Bone marrow (tissue), 2 donors: ENCODE data around the gene KCNAB3.
A peak's percentile ranks its signal among the peaks of the same experiment; 100 is the strongest.

ENCODE experiments used
- DNase-seq, 2 donors: peaks; one replicate each; lab custom pipeline; 2025; lab: John Stamatoyannopoulos, UW

The KCNAB3 gene

GRCh38 chr17:7897773-7898172, 31.9 kb downstream of the KCNAB3 start:
- DNase-seq = peak in 1 of 2 donors; percentile 41

DNA sequence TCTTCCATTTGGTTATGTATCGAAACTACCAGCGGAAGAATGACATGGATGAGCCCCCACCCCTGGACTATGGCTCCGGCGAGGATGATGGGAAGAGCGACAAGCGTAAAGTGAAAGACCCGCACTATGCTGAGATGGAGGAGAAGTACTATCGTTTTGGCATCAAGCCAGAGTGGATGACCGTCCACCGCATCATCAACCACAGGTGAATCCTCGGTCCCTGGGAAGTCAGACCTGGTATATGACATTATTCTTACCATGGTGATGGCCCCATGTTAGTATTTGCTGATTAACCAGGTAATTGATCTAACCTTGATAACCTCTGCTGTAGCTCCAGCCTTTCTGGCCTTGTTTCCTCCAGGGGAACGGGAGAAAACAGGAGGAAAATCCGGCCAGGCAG, 32.6 kb downstream of the KCNAB3 start:
- no peak for DNase-seq

DNA sequence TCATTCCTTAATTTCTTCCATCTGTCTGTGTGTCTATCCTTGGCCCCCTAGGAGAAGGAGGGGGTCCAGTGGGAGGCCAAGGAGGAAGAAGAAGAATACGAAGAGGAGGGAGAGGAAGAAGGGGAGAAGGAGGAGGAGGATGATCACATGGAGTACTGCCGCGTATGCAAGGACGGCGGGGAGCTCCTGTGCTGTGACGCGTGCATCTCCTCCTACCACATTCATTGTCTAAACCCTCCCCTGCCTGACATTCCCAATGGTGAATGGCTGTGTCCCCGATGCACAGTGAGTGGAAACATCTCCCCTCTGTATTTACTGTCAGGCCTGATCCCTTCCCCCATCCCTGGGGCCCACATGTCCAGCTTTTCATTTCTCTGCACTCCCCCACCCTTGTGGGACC, 34.8 kb downstream of the KCNAB3 start:
- DNase-seq = no peak

- DNase-seq = no peak
These were observed 35.4 kb downstream of the KCNAB3 start for GRCh38 chr17:7894226-7894625.

DNA sequence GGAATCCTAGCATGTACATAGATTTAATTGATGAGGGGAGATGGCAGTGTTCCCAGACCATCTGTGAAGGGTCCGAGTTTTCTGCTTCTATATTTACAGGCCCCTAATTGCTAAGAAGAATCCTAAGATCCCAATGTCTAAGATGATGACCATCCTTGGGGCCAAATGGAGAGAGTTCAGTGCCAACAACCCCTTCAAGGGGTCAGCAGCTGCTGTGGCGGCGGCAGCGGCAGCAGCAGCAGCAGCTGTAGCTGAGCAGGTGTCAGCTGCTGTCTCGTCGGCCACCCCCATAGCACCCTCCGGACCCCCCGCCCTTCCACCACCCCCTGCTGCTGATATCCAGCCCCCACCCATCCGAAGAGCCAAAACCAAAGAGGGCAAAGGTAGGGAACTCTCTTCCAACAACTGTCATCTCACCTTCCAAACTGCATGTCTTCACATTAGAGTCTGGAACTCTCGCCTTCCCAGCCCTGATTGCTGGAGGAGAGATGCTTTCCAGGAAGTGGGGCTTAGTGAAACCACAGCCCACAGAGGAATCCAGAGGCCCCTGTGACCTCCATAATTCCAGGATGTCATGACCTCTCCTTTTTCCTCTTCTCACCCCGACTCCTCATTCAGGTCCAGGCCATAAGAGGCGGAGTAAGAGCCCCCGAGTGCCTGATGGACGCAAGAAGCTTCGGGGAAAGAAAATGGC, 36.3 kb downstream of the KCNAB3 start:
- no peak for DNase-seq

DNA sequence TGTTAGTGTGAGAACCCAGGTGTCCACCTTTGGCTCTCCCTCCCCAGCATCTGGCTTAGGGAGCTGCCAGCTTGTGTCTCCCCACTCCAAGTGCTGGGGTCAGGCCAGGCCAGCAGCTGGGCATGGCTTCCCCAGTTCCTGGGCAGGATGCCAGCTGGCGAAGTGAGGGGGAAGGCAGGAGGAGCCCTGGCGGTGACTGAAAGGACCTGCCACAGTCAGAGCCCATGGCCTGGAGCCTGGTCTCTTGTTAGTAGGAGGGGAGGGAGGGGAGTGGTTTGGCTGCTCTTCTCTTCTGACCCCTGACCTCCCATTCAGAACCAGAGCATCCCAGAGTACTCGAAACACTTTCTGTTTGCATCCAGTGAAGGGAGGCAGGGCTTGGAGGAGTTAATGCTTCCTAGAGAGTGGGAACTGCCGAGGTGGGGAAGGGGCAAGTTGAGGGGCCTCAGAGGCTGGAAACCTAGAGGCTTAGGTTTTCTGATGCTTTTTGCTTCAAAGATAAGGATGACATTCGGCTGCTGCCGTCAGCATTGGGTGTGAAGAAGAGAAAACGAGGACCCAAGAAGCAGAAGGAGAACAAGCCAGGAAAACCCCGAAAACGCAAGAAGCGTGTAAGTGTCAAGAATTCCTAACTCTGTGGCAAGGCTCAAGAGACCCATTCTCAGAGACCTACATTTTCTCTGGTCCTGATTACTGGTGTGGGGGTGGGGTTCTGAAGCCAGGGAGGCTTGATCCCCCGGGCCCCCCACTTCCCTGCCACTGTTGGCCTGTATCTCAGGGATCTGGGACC, 40.3 kb downstream of the KCNAB3 start:
- peak; percentile 52 to 60 for DNase-seq

DNA sequence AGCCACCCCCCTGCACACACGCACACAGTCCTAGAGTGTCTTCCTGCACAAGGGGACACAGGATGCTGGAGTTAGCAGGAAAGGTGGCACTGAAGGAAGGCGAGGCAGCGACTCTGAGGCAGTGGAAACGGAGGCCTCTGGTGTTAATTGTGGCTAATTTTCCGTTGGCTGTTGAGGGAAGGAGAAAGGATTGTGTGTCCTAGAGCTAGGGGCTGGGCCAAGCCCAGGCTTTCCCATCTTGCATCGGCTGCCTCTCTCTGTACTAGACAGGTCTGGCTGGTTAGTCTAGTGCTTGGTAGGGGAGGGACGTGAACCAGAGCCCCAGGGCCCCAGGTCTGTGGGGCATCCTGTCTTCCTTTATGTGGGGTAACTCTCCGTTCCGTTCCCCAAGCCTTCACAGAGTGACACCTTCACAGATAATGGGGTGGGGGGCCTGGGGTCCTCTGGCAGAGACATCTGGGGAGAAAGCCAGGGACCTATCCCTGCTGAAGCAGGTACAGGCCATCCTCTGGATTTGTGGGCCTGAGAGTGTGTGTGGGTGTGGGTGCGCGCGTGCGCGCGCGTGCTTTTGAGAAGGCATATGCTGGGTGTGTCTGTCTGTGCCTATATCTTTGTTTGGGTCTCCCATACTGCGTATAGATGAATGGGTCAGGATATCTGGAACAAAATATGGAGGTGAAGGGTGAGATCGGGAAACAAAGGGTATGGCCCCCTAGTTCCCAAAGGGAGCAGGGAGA, 41.3 kb downstream of the KCNAB3 start, which contains the start of gene CHD3:
TSS of gene CHD3 (plus strand) at position 606 of the 737 bp plus-strand sequence. CDS start 212 bp downstream, outside the sequence.
- DNase-seq = no peak

DNA sequence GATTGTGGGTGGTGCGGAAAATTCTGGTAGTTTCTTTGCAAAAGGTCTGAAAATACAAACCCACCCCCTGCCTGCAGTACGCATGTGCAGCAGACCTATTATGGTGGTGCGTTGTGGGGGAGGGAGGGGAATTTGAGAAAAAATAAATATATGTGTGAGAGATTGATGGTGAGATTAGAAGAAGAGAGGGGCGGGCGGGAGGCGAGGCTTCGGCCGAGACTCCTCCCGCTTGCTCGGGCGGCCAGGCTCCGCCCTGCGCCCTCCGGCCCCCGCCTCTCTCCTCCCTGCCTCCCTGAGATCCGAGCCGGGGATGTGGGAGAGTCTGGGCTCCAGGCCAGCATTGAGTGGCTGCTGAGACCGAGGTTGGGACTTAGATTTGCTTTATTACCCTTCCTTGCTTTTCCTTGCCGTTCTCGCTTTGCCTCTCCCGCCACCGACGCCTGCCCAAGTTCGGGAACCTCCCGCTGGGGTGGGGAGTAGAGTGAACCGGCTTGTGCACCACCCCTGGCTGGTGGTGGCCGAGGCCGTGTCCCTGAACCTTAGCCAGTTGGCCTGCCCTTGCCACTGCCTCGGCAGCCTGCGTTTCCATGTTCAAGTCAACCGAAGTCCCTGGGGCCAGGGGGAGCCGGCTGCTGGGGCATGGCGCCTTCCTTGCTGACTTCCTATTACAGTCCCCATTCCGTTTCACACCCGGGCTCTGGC, 42.0 kb downstream of the KCNAB3 start:
- peak; percentile 71 to 85 for DNase-seq

DNA sequence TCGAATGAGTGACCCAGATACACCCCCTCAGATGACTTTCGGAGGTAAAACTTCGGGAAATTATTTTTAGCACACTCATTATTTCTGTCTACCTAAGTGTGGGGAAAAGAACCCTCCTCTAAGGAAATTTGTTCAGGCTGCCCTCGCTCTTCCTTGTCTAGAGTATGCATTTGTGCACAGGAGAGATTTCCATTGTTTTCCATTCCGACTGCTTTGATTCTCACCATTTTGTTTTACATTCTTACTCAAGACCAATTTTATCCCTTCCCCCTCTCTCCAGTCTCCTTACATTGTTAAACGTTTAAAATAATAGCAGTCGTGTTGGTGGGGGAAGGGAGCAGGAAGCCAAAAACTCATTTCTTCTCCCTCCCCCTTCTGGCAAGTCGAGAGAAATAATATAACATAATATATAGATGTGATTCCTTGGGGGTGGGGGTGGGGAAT, 42.6 kb downstream of the KCNAB3 start:
- DNase-seq = no peak

GRCh38 chr17:7886227-7887037, 43.2 kb downstream of the KCNAB3 start:
- peak in 1 of 2 donors; percentile 20 for DNase-seq

DNA sequence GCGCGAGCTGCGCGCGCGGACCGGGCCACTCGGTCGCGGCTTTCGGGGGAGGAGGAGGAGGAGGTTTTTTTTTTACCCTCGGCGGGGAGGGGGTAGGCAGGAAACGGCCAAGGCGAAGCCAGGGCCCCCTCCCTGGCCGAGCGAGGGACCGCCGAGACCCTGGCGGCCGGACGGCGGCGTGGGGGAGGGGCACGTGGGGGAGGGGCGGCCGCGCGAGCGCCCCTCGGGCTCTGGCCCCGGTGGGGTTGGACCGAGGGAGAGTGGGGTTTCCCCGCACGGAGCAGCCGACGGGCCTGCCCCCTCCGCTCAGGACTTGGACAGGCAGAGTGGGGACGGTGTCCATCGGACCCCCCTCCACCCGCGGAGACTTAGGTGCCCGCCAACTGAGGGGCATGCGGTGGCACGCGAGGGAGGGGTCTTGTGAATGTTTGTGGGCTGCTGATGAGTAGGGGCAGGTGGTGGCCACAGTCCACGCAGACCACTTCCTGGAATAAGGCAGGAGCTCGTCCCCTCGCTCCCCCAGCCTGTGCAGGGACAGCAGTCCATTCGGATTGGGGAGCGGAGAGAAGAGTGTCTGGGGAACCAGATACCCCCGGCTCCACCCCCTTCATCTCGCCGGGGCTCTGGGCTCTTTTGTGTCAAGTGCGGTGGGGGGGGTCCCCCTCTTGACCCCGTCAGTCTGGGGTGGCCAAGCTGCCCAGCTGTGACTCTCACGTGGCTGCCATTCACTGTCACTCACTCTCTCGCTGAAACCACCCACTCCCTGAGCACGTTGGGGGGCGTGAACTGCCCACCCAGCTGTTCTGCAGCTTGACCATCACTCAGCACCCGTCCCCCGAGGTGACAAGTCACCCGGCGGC, 44.1 kb downstream of the KCNAB3 start:
- peak in 1 of 2 donors; percentile 51 for DNase-seq

DNA sequence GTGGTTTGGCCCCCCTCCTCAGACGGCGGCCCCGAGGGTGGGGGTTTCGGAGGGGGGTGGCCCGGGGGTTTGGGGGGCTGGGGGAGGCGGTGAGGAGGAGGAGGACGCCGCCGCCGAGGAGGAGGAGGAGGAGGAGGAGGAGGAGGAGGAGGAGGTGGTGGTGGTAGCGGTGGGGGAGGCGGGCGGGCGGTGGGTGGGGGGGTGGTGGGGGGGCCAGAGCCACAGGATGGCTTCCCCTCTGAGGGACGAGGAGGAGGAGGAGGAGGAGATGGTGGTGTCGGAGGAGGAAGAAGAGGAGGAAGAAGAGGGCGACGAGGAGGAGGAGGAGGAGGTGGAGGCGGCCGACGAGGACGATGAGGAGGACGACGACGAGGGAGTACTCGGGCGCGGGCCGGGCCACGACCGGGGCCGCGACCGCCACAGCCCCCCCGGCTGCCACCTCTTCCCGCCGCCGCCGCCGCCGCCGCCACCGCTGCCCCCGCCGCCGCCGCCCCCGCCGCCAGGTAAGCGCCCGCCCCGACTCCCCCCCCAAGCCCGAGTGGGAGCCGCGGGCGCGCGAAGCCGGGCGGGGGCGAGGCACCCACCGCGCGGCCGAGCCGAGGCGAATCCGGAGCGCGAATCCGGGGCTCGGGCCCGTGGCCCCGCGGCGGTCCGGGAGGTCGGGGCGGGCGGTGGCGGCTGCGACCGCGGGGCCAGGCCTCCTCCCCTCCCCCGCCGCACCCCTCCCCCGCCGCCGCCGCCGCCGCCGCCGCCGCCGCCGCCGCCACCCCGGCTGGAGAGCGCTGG, 44.9 kb downstream of the KCNAB3 start:
- DNase-seq = no peak

DNA sequence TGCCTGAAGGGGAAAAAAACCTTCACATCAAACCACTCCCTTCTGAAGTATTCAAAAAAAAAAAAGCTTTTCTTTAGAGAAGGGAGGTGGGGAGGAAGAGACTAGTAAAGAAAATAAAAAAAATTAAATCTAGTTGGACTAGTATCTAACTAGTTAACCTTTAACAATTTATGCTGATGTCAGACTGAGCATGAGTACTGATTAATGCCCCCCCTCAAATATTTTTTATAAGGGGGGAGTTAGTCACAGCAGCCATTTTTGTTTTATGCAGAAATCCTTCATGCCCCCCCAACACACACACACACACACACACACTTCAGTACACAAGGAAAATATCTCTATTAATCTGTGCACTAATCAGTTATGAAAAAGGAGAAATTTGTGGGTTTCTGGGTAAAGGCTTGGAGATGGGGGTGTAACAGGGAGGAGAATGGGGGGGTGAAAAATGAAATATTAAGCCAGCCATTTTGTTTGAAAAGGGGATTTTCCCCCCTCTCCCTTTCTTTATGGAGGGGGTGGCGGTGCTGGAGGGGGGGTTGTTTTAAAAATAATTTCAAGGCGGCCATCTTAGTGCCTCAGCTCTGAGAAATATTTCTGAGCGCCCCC, 45.8 kb downstream of the KCNAB3 start:
- DNase-seq = peak in 1 of 2 donors; percentile 13

GRCh38 chr17:7882629-7883028, 47.0 kb downstream of the KCNAB3 start:
- DNase-seq = no peak

DNA sequence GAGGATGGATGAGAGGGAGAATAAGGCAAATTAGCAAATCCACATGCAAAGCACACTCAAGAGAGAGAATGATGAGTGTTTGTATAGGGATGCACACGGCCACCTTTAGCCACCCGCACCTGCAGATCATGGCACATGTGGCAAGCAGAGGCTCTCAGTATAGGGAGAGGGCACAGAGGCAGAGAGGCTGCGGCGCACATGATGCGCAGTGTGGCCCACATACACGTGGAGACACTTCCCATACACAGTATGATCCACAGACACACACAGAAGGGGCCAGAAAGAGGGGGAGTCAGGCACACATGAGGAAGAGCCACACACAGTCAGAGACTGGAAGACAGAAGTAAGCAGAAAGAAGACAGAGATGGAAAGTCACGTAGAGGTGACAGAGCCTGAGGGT, 47.6 kb downstream of the KCNAB3 start:
- peak in 1 of 2 donors; percentile 9 for DNase-seq

DNA sequence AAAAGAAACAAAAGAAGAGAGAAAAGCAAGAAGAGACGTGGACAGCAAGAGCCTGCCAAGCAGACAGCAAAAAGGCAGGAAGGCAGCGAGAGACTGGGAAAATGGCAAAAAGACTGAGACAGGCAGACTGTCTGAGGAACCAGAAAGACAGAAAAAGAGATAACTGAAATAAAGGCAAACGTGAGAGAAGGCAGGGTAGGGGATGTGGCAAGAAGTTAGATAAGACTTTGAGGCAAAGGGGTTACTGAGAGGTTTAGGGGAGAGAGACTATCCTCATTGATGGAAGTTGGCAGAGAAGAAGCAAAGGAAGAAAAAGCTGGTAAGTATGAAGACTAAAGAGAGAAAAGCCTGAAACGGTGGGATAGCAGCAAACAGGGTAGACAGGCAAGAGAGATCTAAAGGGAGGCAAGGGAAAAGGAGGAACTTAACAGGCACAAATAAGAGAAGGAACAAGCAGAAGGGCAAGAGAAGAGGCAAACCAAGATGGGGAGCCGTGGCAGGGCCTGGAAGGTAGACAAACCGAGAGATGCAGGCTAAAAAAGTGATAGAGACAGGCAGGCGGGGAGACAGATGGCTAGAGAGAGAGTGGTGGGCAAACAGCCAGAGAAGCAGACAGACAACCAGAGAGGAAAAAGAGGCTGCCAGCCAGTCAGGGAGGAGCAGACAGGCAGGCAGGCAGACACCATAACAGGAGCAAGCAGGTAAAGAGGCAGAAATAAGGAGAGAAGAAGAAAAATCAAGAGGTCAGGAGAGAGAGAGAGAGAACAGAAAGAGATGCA, 48.2 kb downstream of the KCNAB3 start:
- DNase-seq = peak in 1 of 2 donors; percentile 25

DNA sequence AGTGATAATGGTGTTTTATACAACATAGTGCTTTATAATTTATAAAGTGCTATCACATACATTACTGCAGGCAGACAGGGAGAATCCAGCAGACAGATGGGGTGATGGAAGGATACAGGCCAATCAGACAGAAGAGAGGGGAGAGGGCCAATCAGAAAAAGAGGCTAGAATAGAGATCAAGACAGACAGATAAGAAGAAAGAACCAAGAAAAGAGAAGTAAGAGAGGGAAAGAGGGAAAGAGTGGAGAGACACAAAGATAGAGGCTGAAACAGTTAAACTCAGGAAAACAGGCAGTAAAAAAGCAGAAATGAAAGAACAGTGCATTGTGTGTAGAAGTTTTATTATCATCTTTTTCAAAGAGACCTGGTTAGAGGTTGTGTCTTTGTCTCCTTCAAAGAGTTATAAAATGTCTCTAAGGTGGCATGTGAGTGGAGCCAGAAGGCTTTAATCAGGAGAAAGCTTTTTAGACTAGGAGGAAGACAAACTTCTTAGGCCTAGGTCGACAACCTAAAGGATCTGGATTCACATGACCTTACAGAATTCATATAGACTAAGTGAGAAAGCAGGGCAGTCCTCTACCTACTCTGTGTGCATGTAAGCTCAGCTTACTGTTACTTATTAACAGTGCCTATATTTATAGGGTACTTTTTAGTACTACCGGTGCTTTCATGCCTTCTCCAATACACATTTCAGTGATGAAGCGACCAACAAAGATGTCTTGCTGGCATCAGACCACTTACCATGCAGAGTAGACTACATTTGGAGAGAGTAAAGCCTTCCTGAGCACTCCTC, 49.4 kb downstream of the KCNAB3 start:
- no peak for DNase-seq
